Measurements from ENCODE around the gene TRMT44.

The TRMT44 gene

GRCh38 chr4:8516996-8517550 is 76.5 kb downstream of the TRMT44 start:
- DNase-seq, result no peak

GRCh38 chr4:8517946-8518345 is 77.4 kb downstream of the TRMT44 start:
- no peak for DNase-seq

GRCh38 chr4:8522160-8523120 is 81.9 kb downstream of the TRMT44 start:
- DNase-seq, result no peak

- DNase-seq, result no peak
Observed at GRCh38 chr4:8523175-8523574, 82.6 kb downstream of the TRMT44 start.

- DNase-seq, result no peak
Observed at GRCh38 chr4:8523766-8524165, 83.2 kb downstream of the TRMT44 start.

- no peak for DNase-seq
Observed at GRCh38 chr4:8524595-8525382, 84.2 kb downstream of the TRMT44 start.

- no peak for DNase-seq
Observed at GRCh38 chr4:8525383-8526120, 85.0 kb downstream of the TRMT44 start.
